ENCODE measurements around the gene CCT2. TPM values are rescaled to one million over a fixed set of nuclear protein-coding genes. Genes with fewer than 3 reads are reported as not detected.

The CCT2 gene
- total RNA-seq, 1 experiment from 2014 or later: 398 TPM

- TF ChIP-seq CTCF (IDR thresholded peaks at IDR 0.05 in 2 of 3, conservative IDR thresholded peaks at IDR 0.05 in 1 of 3; ENCODE audit: borderline replicate concordance in 1 of 3, insufficient read depth in 1 of 3, low read depth in 2 of 3, low read length in 2 of 3) (no peak), YY1 (IDR thresholded peaks at IDR 0.05; ENCODE audit: extremely low read depth, insufficient replicate concordance, low read depth, low read length) (no peak)
Observed at GRCh38 chr12:69642531-69642930, 57.3 kb downstream of the CCT2 start (continued).

- DNase-seq (ENCODE audit: low read depth, low spot score): no peak
- no TSS peak for BruUV-seq (replicated peaks)
- Histone ChIP-seq H3K79me2 (ENCODE audit: insufficient read depth, low read length) (no peaks in the 10 kb centered on the region), H2AFZ (ENCODE audit: low read depth, low read length, poor library complexity, severe bottlenecking) (no peak overlapping the region), H3K36me3 (ENCODE audit: control insufficient read depth in 1 of 2, insufficient read depth in 2 of 2, low read length in 2 of 2) (no peaks in the 10 kb centered on the region), H3K9me3 (ENCODE audit: control insufficient read depth in 1 of 2, insufficient read depth in 1 of 2, low read depth in 1 of 2, low read length in 2 of 2) (no peaks in the 10 kb centered on the region), H3K4me2 (ENCODE audit: low read length) (no peak overlapping the region), H3K9ac (ENCODE audit: low read length) (no peak overlapping the region), H3K4me3 (replicated peaks in 1 of 2; ENCODE audit: low read depth in 1 of 2, low read length in 2 of 2) (no peak overlapping the region), H3K27me3 (ENCODE audit: insufficient read depth, low read length) (no peaks in the 10 kb centered on the region), H3K4me1 (ENCODE audit: control insufficient read depth in 1 of 2, insufficient read depth in 2 of 2, low read length in 2 of 2) (no peaks in the 10 kb centered on the region), H4K20me1 (ENCODE audit: insufficient read depth) (no peaks in the 10 kb centered on the region), H3K27ac (ENCODE audit: low read depth, low read length) (no peak overlapping the region), H3K9me2 (ENCODE audit: insufficient read depth) (no peaks in the 10 kb centered on the region)
- RAD21 ChIA-PET (ENCODE audit: low non-redundant PET in 1 of 2, low total read pairs in 2 of 2, uncharacterized antibody in 2 of 2, unreplicated experiment in 2 of 2): no interaction called here
- POLR2A ChIA-PET: no interaction called here
- TF ChIP-seq ZBTB33 (IDR thresholded peaks at IDR 0.05; ENCODE audit: extremely low read depth, insufficient replicate concordance, low read length) (no peak), REST (IDR thresholded peaks at IDR 0.05; ENCODE audit: low read depth) (no peak), ATF3 (IDR thresholded peaks at IDR 0.05) (no peak), CBX3 (IDR thresholded peaks at IDR 0.05; ENCODE audit: low read depth) (no peak), EZH2 (IDR thresholded peaks at IDR 0.05) (no peak), RAD21 (IDR thresholded peaks at IDR 0.05; ENCODE audit: low read depth) (no peak), TCF7L2 (IDR thresholded peaks at IDR 0.05; ENCODE audit: borderline replicate concordance, extremely low read depth, insufficient read depth, insufficient read length) (no peak), FOSL1 (IDR thresholded peaks at IDR 0.05; ENCODE audit: low read depth) (no peak), YY1 (IDR thresholded peaks at IDR 0.05; ENCODE audit: extremely low read depth, insufficient replicate concordance, low read depth, low read length) (no peak), SIN3A (IDR thresholded peaks at IDR 0.05; ENCODE audit: low read depth) (no peak), MAX (IDR thresholded peaks at IDR 0.05) (no peak), ZFX (IDR thresholded peaks at IDR 0.05) (no peak), SRF (IDR thresholded peaks at IDR 0.05; ENCODE audit: low read depth) (no peak), CEBPB (IDR thresholded peaks at IDR 0.05; ENCODE audit: low read depth) (no peak), SP1 (IDR thresholded peaks at IDR 0.05; ENCODE audit: low read depth) (no peak), EGR1 (IDR thresholded peaks at IDR 0.05; ENCODE audit: low read depth) (no peak)
- no peak for ATAC-seq
- intact Hi-C loops (cut with micrococcal nuclease): no loop called here
- CTCF ChIA-PET: interaction anchor here (0.6 kb wide), 1 partner anchor 287 kb away, joined by 3 read pairs; no protein-coding TSS in a partner anchor
Observed at GRCh38 chr12:69644511-69644910, 59.3 kb downstream of the CCT2 start.
